ENCODE results near the gene RPL19. TPM values are rescaled to one million over a fixed set of nuclear protein-coding genes. Genes with fewer than 3 reads are reported as not detected.

RPL19 gene
- total and polyA plus RNA-seq, 4 donors, result 475 to 999 (median 749) TPM

GRCh38 chr17:39252788-39253460, 52.8 kb downstream of the RPL19 start:
- no peak overlapping the region for H3K27ac ChIP-seq (ENCODE audit: low read depth in 1 of 2, low read length in 2 of 2)
- peaks cover 1 to 8% (median 4%) of the 10 kb centered on the region in 4 donors for H3K36me3 ChIP-seq (ENCODE audit: control insufficient read depth in 4 of 4, insufficient read depth in 3 of 4, low read depth in 1 of 4, low read length in 3 of 4)
- peaks cover 2 to 27% (median 12%) of the 10 kb centered on the region in 4 donors for H3K4me1 ChIP-seq (ENCODE audit: control insufficient read depth in 4 of 4, insufficient read depth in 4 of 4, low read length in 3 of 4)
- no peaks in the 10 kb centered on the region for H3K9me3 ChIP-seq (ENCODE audit: control insufficient read depth in 4 of 4, low read length in 3 of 4)
- H3K4me3 ChIP-seq (ENCODE audit: low read depth in 1 of 3, low read length in 3 of 3), result no peak overlapping the region
- H3K9ac ChIP-seq (ENCODE audit: low read depth in 1 of 2, low read length in 2 of 2), result no peak overlapping the region
- WGBS, result 91% methylated on average over 7 of the region's 7 CpGs
- TF ChIP-seq HNF4A (conservative IDR thresholded peaks at IDR 0.05) (no peak), RXRA (IDR thresholded peaks at IDR 0.05) (no peak), SP1 (IDR thresholded peaks at IDR 0.05) (no peak), FOXA1 (IDR thresholded peaks at IDR 0.05) (no peak), JUND (IDR thresholded peaks at IDR 0.05) (no peak), GABPA (IDR thresholded peaks at IDR 0.05 in 1 of 2, conservative IDR thresholded peaks at IDR 0.05 in 1 of 2) (no peak), EGR1 (IDR thresholded peaks at IDR 0.05; ENCODE audit: low read depth in 2 of 2) (no peak), FOXA2 (IDR thresholded peaks at IDR 0.05) (no peak), MAX (IDR thresholded peaks at IDR 0.05) (no peak), ATF3 (IDR thresholded peaks at IDR 0.05) (no peak), TAF1 (conservative IDR thresholded peaks at IDR 0.05) (no peak), YY1 (IDR thresholded peaks at IDR 0.05) (no peak), HNF4G (IDR thresholded peaks at IDR 0.05) (no peak), NR2F2 (IDR thresholded peaks at IDR 0.05) (no peak)
- TF ChIP-seq, protein P1, sequence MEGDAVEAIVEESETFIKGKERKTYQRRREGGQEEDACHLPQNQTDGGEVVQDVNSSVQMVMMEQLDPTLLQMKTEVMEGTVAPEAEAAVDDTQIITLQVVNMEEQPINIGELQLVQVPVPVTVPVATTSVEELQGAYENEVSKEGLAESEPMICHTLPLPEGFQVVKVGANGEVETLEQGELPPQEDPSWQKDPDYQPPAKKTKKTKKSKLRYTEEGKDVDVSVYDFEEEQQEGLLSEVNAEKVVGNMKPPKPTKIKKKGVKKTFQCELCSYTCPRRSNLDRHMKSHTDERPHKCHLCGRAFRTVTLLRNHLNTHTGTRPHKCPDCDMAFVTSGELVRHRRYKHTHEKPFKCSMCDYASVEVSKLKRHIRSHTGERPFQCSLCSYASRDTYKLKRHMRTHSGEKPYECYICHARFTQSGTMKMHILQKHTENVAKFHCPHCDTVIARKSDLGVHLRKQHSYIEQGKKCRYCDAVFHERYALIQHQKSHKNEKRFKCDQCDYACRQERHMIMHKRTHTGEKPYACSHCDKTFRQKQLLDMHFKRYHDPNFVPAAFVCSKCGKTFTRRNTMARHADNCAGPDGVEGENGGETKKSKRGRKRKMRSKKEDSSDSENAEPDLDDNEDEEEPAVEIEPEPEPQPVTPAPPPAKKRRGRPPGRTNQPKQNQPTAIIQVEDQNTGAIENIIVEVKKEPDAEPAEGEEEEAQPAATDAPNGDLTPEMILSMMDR (IDR thresholded peaks at IDR 0.05; ENCODE audit: low read depth, low read length, missing input control), result no peak
- no peaks in the 10 kb centered on the region for H3K27me3 ChIP-seq (ENCODE audit: control insufficient read depth in 4 of 4, insufficient read depth in 4 of 4, low read length in 3 of 4)
- DNase-seq (ENCODE audit: low spot score), result no peak

Other genes with a start within 250 kb of the RPL19 start
- not detected for gene FBXO47, start 232.9 kb upstream of the RPL19 start, total RNA-seq
- not detected for gene FBXO47, start 232.9 kb upstream of the RPL19 start, polyA plus RNA-seq
- under 1 TPM; 0.42 to 0.84 TPM for gene PLXDC1, start 48.6 kb upstream of the RPL19 start, total RNA-seq
- under 1 TPM; 0.14 to 0.17 TPM for gene PLXDC1, start 48.6 kb upstream of the RPL19 start, polyA plus RNA-seq
- gene ARL5C, start 34.1 kb upstream of the RPL19 start, total RNA-seq, result not detected
- not detected for gene ARL5C, start 34.1 kb upstream of the RPL19 start, polyA plus RNA-seq
- gene CACNB1, start 2.6 kb upstream of the RPL19 start, total RNA-seq, result 1 to 10 TPM in 1 of 2 donors, under 1 TPM in 1; 0.05 to 1.3 TPM
- gene CACNB1, start 2.6 kb upstream of the RPL19 start, polyA plus RNA-seq, result under 1 TPM; 0.22 to 0.31 TPM
- not detected for gene STAC2, start 25.7 kb downstream of the RPL19 start, total RNA-seq
- not detected for gene STAC2, start 25.7 kb downstream of the RPL19 start, polyA plus RNA-seq
- 1 to 10 TPM; 7.9 to 8.4 TPM for gene FBXL20, start 201.3 kb downstream of the RPL19 start, total RNA-seq
- gene FBXL20, start 201.3 kb downstream of the RPL19 start, polyA plus RNA-seq, result 1 to 10 TPM; 1.6 to 2.5 TPM

Data from liver (tissue), 9 donors.